SW480 (cell line): ENCODE data around the gene GOSR2.
"Not testable (repeated sequence)": the region's sequence is repeated elsewhere in the genome, so short reads cannot be mapped to it uniquely, and the experiment has no call there.

Experiments
- DNase-seq: peaks from one replicate; pipeline ENCODE4 v3.0.0-alpha.2; 2016; ENCODE audit warnings: low spot score

The GOSR2 gene

GRCh38 chr17:46894024-46894423 is 28.9 kb upstream of the GOSR2 start:
- no peak for DNase-seq

- no peak for DNase-seq
Observed at GRCh38 chr17:46894476-46895151, 28.3 kb upstream of the GOSR2 start.

GRCh38 chr17:46895171-46895570 is 27.8 kb upstream of the GOSR2 start:
- DNase-seq, result no peak

- no peak for DNase-seq
Observed at GRCh38 chr17:46896991-46897390, 26.0 kb upstream of the GOSR2 start.

- no peak for DNase-seq
Observed at GRCh38 chr17:46898364-46898763, 24.6 kb upstream of the GOSR2 start.

- DNase-seq, result no peak
Observed at GRCh38 chr17:46898860-46899259, 24.1 kb upstream of the GOSR2 start.

GRCh38 chr17:46901291-46901690 is 21.7 kb upstream of the GOSR2 start:
- DNase-seq, result no peak

- no peak for DNase-seq
Observed at GRCh38 chr17:46903762-46904672, 18.9 kb upstream of the GOSR2 start.

GRCh38 chr17:46908068-46908737 is 14.8 kb upstream of the GOSR2 start:
- no peak for DNase-seq

- no peak for DNase-seq
Observed at GRCh38 chr17:46910179-46910927, 12.6 kb upstream of the GOSR2 start.

GRCh38 chr17:46911311-46911710 is 11.6 kb upstream of the GOSR2 start:
- DNase-seq, result no peak

GRCh38 chr17:46915596-46915995 is 7.4 kb upstream of the GOSR2 start:
- no peak for DNase-seq

- DNase-seq, result no peak
Observed at GRCh38 chr17:46916211-46916610, 6.7 kb upstream of the GOSR2 start.

GRCh38 chr17:46916623-46917022 is 6.3 kb upstream of the GOSR2 start:
- DNase-seq, result no peak

- DNase-seq, result no peak
Observed at GRCh38 chr17:46917041-46917440, 5.9 kb upstream of the GOSR2 start.

GRCh38 chr17:46917516-46917915 is 5.4 kb upstream of the GOSR2 start:
- DNase-seq, result no peak

- DNase-seq, result not testable (repeated sequence)
Observed at GRCh38 chr17:46921962-46922361, 998 bp upstream of the GOSR2 start.

- DNase-seq, result no peak
Observed at GRCh38 chr17:46922487-46922803, 515 bp upstream of the GOSR2 start.

- no peak for DNase-seq
Observed at GRCh38 chr17:46925185-46925868, 2.4 kb downstream of the GOSR2 start.

GRCh38 chr17:46928467-46929261 is 5.7 kb downstream of the GOSR2 start:
- DNase-seq, result no peak

GRCh38 chr17:46929413-46929812 is 6.5 kb downstream of the GOSR2 start:
- no peak for DNase-seq
